AG04449 (cell line): ENCODE results near the gene IL11RA.
A peak's percentile ranks its signal among the peaks of the same experiment; 100 is the strongest.

Experiments
- CTCF ChIA-PET: fragments of 350-600 bp; formaldehyde crosslinking; extraction: SDS; loops from one replicate; lab custom pipeline; 2021; ENCODE audit warnings: antibody characterized with exemption; lab: Yijun Ruan, JAX
- POLR2A ChIA-PET: fragments of 400-600, 350-600 bp; formaldehyde crosslinking; extraction: SDS; loops from one replicate; lab custom pipeline; 2020; ENCODE audit warnings: antibody characterized with exemption, inconsistent platforms; lab: Yijun Ruan, JAX
- DNase-seq: peaks from one replicate; pipeline ENCODE4 v3.0.0-alpha.2; 2010; ENCODE audit warnings: low read depth, low spot score
- H3K4me3 ChIP-seq: 2 replicates; pipeline ENCODE4 v1.5.1; 2011; ENCODE audit warnings: low read depth, mild to moderate bottlenecking, control low read depth, low read length
- CTCF ChIP-seq: IDR thresholded peaks from one replicate; pipeline ENCODE4 v1.5.1; 2011; ENCODE audit warnings: mild to moderate bottlenecking, moderate library complexity, low read length, control low read depth, inconsistent platforms; ENCODE audit not compliant: insufficient read depth; ENCODE audit errors: missing control alignments

IL11RA gene

DNA sequence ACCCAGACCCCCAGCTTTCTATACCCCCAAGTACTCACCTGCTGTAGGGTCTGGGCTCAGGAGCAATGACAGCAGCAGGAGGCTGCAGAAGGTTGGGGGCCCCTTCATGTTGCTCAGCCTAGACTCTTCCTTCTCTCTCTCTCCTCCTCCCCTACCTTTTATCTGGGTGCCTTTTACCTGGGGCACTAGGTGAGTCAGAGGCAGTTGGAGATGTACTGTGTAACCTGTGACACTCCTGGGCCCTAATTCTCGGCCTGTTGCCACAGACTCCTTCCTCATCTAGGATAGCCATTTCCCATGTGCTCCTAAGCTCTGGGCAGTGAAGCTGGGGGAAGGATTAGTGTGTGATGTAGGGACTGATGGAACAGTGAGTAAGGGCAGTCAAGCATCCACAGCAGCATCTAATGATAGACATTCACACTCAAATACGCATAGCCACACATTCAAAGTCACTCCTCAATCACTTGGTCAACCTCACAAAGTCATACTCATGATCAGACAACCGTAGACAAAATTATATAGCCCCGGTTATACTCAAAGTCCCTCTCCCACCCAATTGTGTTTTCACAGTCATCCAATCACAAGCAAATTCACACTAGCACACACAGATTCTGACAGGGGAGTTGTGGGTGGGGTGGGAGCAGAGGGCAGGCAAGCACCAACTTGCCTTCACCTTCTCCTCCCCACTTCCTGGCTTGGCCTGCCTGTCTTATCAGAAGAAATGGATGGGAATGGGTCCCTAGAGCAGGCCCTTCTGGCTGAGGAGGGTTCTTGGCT is 10.7 kb downstream of the IL11RA start, which contains the start of gene CCL27:
TSS of gene CCL27 (minus strand) at position 132 of the 777 bp plus-strand sequence. CDS start at position 108, 24 bp downstream.
- no peak for DNase-seq
- ChIA-PET CTCF (interaction anchor here (0.7 to 8.4 kb wide), 9 partner anchors 13 to 71 kb away, joined by 3 to 153 read pairs (median 4); partner anchors contain the start of genes CCL21, GALT, IL11RA and RPP25L), POLR2A (interaction anchor here (0.8 kb wide), 1 partner anchor 16 kb away, joined by 3 read pairs; the partner anchor contains the start of gene GALT)
- TF ChIP-seq CTCF: no peak
- H3K4me3 ChIP-seq: no peak within 1 kb of the TSS

GRCh38 chr9:34663303-34663605 is 11.3 kb downstream of the IL11RA start:
- CTCF ChIA-PET: interaction anchor here (0.7 to 8.4 kb wide), 8 partner anchors 12 to 72 kb away, joined by 3 to 153 read pairs (median 4); partner anchors contain the start of genes CCL21, GALT, IL11RA and RPP25L

GRCh38 chr9:34664281-34665066 is 12.5 kb downstream of the IL11RA start:
- CTCF ChIA-PET: interaction anchor here (0.7 to 8.4 kb wide), 16 partner anchors 11 to 61 kb away, joined by 3 to 153 read pairs (median 5); partner anchors contain the start of genes CCL19, CCL21, GALT and IL11RA
- peak overlapping the region; percentile 63 for H3K4me3 ChIP-seq
- POLR2A ChIA-PET: interaction anchor here (1.2 to 2.1 kb wide), 3 partner anchors 9 to 18 kb away, joined by 5 to 11 read pairs (median 8); partner anchors contain the start of genes GALT and IL11RA
- no peak for DNase-seq
- TF ChIP-seq CTCF: peak; percentile 97

More at GRCh38 chr9:34663303-34663605, 11.3 kb downstream of the IL11RA start:
- H3K4me3 ChIP-seq: no peak overlapping the region
- POLR2A ChIA-PET: interaction anchor here (0.8 kb wide), 1 partner anchor 16 kb away, joined by 3 read pairs; the partner anchor contains the start of gene GALT
- no peak for TF ChIP-seq CTCF
- DNase-seq: no peak

- CTCF ChIA-PET: interaction anchor here (0.7 to 8.4 kb wide), 12 partner anchors 10 to 61 kb away, joined by 3 to 153 read pairs (median 6); partner anchors contain the start of genes GALT, IL11RA and SIGMAR1
- H3K4me3 ChIP-seq: peak overlapping the region; percentile 63
- DNase-seq: no peak
- TF ChIP-seq CTCF: no peak
- POLR2A ChIA-PET: interaction anchor here (1.2 to 2.1 kb wide), 3 partner anchors 10 to 18 kb away, joined by 5 to 11 read pairs (median 8); partner anchors contain the start of genes GALT and IL11RA
These were observed 13.0 kb downstream of the IL11RA start for GRCh38 chr9:34665067-34665380.

DNA sequence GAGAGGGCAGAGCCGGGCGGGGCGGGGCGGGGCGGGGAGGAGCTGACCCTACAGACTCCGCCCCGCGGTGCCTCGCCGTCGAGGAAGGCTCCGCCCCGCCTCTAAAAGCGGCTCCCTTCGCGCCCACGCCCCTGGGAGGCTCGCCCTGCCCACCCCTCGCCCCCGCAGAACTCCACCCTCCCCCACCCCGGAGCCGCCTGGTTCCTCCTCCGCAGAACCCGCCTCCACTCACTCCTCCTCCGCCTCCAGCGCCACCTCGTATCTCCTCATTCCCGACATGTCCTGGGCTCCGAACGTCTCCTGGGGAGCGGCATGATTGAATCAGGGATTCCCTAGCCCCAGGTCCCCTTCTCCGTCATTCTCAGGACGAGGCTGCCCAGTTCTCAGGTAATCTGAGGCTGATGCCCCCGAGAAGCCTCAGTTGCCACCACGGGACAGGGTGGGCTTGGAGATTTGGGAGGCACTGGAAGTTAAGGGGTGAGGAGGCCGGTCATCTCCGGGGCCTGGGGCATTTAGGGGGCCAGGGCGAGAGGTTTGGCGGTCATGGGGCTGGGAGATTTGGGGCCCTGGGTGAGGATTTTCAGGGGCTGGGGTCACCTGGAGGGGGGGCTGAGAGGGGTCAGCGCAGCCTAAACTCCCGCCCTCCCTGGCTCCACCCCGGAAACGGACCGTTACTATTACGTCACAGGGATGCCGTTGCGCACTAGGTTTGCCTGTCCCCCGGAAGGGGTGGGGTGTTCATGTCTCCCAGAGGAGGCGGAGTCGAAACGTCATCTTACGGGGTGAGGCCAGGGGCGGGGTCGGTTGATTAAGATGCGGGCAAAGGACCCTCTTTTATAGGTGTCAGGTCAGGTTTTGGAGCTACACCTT is 13.6 kb downstream of the IL11RA start:
- CTCF ChIA-PET: interaction anchor here (1.2 to 8.4 kb wide), 11 partner anchors 10 to 37 kb away, joined by 3 to 153 read pairs (median 8); partner anchors contain the start of genes GALT, IL11RA and SIGMAR1
- DNase-seq: peak; percentile 65
- H3K4me3 ChIP-seq: peak overlapping the region; percentile 92

More for the DNA sequence above, 13.6 kb downstream of the IL11RA start:
- POLR2A ChIA-PET: interaction anchor here (1.2 to 2.1 kb wide), 3 partner anchors 10 to 19 kb away, joined by 5 to 11 read pairs (median 8); partner anchors contain the start of genes GALT and IL11RA
- TF ChIP-seq CTCF: no peak
